GM21390 (cell line): ENCODE measurements around the gene HSPBAP1.
"Not testable (repeated sequence)": the region's sequence is repeated elsewhere in the genome, so short reads cannot be mapped to it uniquely, and the experiment has no call there.

Experiments used
- ATAC-seq: cut with Tn5 transposase; IDR thresholded peaks from one replicate; pipeline ENCODE4 v1.9.1; 2021; ENCODE audit not compliant: unreplicated experiment

The HSPBAP1 gene

DNA sequence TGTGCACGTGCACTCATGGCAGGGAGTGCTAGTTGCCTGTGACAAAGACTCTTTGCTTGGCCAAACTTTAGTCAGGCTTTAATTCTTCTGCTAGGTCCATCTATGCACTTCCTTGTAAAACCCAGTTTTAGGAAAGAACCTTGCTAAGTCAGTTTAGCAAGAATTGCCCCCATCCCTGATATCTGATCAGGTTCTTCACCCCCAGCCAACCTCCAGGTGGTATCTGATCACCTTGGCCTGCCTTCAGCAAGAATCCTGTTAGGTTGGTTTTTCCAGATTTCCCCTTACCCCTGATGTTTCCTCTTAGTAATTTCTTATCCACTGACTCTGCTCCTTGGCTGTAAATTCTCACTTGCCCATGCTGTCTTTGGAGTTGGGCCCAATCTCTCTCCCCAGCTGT, 8.4 kb downstream of the HSPBAP1 start:
- ATAC-seq = no peak

DNA sequence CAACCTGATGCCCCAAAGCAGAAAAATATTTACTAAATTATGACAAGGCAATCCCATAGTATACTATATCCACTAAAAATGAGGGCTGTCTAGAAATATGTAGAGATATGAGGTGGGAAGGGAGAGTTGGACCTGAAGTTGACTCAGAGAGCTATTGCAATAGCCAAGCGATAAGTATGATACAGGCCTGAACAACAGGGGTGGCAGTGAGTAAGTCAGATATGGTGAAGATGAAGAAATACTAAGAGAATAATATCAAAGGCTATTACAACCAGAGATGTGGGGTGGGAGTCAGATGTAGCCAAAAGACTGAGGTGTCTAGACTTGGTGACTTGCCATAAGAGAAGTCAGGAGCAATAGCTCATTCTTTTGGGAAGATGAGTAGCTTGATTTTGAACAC, 9.2 kb downstream of the HSPBAP1 start:
- ATAC-seq = no peak

DNA sequence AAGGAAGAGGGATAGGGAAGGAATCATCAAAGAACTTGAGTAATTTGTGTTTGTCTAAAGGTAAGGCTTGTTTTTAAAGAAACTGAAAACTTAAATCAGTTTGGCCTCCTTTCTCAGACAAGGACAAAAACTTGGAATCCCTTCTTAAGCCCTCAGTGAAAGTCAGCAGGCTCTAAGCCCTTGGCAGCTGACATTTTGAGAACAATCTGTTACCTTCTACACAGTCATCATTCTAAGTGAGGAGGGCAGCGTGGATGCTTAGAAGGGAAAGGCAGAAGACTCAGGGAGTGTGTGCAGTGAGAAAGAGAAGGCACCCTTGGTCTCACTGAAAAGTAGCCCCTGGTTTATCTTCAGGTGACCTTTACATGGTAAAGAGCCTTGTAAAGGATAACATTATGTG, 10.8 kb downstream of the HSPBAP1 start:
- no peak for ATAC-seq

DNA sequence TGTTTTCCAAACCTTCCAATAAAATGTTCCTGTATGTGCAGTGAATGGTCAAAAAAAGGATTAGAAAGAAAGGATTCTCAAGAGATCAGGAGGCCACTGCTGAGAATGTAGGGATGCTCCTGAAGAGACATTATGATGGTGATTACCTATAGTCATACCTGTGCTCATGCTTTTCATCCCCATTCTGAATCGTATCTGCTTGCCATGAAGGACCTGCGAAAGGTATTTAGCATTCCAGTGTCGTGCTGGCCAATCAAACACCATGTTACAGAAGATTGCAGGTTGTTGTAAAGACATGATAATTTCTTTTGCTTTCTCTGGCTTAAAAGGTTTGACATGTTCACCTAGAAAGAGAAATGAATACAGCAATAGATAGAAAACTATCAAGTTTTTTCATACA, 16.1 kb downstream of the HSPBAP1 start:
- no peak for ATAC-seq

DNA sequence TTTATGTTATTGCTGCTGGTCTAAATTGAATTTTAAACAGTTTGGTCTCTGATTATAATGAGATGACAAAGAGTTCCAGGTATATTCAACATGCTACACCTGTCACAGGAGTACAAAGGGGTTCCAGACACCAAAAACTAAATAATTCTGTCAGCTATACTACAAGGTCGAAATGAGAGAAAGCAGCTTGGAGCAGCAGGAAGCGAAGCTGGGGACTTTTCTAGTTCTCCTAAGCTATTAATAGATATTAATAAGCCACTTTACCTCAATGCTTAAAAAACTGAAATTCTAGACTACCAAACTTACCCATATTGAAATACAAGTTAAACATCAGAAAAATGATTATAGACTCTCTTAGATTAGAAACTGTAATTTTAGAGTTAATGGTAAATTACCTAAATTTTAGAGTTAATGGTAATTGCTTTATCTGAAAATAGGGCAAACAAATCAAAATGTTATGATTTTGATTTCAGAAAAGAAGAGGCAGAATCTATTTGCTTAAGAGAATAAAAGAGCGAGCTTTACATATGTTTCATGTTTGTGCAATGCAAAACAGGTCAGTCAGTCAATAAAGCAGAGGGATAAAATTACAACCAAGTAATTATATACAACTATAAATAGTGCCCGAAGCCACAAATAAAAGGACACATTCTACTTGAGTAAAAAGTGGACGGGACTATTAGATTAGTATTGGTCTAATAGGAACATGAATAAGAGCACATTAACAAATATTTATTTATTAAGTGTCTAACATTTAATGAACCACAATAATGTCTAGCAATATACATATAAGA, 16.8 kb downstream of the HSPBAP1 start:
- ATAC-seq = no peak

DNA sequence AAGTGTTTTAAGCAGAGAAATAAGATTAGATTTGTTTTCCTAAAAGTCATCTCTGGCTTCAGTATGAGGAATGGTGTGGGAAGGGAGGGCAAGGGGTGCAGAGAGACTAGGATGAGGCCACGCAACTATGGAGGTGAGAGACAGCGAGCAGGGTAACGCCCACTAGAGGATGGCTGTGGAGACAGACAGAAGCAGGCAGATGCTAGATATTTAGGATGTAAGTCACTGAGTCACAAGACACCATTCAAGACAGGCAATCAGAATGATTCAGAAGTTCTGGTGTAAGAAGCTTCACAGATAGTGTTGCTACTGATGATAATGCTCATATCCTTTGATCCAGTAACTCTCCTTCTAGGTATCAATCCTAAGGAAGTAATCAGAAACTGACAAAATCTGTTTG, 19.1 kb downstream of the HSPBAP1 start:
- no peak for ATAC-seq

DNA sequence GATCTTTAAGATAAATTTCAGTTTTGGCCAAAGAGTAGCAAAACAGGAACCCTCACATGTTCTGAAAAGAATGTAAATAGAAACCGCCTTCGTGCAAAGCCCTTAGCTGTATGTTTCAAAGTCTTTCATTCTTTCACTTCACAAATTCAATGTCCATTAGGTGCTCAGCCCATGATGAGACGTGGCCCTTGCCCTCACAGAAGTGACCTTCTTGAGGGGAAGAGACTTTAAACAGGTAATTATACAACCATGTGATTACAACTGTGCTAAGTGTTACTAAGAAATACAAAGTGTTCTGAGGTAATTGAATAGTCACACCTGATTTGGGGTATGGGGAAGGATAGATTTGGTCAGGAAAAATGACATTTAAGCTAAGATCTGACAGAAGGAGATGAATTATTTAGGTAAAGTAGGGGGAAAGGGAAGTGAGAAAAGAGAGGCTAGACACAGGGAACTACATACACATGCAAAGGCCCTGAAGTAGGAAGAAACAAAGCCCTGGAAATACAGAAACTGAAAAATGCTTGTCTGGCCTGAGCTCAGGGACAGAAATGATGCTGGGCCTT, 19.6 kb downstream of the HSPBAP1 start:
- ATAC-seq = peak; percentile 51

DNA sequence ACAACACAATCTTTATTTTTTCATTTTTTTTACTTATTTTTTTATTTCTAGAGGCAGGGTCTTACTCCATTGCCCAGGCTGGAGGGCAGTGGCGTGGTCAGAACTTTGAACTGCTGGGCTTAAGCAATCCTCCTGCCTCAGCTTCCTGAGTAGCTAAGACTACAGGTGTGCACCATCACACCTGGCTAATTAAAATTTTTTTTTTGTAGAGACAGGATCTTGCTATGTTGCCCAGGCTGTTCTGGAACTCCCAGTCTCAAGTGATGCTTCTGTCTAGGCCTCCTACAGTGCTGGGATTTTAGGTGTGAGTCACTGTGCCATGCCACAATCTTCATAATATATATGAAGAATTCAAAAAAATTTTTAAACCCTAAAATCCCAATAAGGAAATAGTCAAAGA, 20.8 kb downstream of the HSPBAP1 start:
- ATAC-seq = no peak

DNA sequence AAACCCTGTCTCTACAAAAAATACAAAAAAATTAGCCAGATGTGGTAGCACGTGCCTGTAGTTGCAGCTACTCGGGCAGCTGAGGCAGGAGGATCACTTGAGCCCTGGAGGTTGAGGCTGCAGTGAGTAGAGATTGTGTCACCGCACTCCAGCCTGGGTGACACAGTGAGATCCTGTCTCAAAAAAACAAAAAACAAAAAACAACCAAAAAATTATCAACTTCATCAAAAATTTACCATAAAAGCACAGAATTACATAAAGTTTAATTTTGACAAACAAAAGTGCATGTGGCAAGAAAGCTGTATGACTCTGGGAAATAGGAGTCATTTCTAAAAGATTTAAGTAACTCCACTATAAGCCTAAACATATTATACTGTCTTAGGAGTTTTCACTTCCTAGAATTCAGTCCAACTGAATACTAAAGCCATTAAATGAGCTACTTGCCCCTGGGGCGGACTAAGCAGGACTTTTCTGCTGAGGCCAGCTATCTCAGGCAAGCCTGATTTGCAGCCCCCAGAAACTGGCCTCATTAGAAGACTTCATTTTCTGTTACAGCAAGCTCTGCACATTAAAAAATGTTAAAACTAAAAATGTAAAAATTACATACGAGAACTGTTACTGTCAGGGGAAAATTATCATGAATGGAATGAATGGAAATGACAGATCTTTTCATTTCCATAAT, 23.0 kb downstream of the HSPBAP1 start:
- no peak for ATAC-seq

DNA sequence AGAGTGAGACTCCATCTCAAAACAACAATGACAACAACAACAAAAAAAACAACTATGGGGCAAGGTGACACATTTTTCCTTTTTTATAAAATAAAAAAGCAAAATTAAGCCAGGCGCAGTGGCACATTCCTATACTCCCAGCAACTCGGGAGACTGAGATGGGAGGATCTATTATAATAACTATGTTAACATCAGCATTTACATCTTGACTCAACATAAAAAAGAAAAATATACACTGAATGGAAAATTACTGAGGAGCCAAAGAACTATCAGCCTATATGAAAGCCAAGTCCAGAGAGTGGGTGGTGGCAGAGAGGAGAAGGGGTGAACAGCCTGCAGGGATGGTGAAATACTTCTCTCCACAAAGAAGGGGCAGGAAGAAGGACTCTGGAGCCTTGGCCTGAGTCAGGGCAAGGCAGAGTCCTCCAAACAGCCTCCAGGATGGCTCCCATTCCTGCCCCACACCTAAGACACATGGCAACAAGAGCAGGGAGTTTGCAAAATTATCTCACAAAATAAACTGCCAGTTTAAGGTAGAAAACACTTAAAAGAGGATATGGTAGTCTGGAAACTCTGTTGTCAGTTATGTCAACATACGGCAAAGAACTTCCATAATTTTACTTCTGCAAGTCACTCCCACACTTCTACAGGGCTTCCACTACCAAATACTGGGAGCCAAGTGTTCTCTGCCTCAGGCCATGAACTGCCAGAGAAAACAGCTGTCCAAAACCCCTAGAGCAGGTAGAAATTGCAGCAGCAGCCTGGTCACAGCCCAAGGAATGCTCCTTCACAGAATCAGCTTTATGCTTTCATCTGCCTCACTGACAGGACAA, 25.9 kb downstream of the HSPBAP1 start:
- ATAC-seq = no peak

DNA sequence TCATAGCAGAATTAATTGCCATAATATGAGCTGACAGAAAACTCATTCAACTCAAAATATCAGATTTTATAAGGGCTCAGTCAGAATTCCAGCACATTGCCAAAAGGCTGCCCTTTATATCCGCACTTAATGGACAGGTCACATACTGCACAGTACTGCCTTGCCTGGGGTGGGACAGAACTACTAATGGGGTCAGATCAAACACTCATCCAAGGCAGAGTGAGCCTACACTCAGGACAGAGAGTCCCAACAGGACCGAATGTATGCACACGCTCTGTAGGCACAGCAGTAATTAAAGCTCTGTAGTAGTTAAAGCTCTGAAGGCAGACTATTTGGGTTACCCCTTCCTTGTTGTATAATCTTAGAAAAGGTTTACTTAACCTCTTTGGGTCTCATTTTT, 27.2 kb downstream of the HSPBAP1 start:
- ATAC-seq = no peak

DNA sequence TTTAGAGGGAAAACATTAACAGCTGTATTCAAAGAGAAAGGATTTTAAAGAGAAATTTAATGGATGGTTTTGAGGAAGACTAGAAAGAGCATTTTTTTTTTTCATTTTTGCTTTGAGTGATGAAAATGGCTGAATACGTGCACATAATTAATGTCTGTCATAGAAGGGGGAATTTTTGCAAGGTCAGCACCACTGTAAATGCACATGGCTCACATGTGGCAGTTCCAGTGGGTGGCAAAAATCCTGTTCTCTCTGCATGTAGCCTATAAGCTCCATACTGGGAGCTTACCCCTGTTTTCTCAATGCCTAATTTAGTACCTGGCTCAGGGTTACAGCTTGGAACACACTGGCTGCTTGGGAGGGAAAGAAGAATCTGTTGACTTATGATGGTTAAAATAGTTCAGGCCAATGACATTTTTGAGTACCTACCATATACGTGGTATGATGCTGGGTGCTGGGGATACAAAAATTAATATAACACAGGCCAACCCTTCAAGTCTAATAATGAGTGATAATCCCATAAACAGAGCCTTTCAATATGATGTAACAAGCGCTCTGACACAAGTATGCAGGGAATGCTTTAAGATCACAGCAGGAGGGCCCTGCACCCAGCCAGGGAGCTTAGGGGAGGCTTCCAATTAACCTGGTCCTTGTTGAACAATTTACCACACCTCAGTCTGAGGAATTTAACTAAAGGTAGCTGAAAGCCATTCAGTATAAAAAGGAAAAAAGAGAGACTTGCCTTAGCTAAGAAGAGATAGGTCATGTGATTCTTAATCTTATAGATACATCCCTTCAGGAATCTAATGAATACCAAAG, 33.0 kb downstream of the HSPBAP1 start:
- ATAC-seq = no peak

DNA sequence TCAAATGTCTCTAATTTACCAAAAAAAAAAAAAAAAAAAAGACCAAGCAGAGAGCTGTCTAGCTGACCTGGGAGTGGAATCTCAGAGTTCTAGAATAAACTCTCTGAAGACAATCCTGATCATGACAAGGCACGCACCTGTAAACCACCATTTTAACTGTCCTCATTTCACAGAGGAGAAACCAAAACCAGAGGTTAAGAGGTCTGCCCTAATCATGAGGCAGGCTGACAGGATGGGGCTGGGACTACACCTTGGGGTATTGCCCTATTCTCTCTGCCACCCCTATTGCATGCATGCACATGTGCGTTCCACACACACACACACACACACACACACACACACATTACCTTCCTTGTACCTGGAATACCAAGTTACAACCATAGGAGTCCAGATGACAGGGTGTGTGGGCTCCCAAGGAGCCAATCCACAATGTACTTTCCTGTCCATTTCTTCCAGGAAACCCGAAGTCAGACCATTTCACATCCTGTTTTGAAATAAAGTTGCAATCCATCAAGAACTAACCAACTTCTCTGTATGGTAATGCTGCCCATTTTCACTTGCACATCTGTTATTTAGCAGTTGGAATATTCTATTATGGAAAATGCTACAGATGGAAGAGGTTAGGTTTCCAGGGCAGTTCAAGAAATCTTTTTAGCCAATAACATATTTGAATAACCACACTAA, 34.6 kb downstream of the HSPBAP1 start:
- no peak for ATAC-seq

DNA sequence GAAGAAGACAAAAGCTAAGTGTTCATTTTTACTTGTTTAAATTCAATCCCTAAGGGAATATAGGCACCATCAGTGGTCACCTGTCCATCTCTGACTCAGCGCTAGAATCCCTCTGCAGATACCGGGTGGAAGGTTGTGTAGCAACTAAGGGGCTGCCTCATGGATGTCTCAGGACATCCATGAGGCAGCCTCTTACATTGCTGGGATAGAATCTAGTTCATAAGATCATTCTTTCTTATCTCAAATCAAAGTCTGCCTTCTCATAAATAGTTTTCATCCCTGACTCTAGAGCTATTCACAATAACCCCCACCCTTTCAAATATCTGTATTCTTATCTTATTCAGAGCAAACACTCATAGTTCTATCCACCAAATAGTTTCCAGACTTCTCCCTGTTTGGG, 38.1 kb downstream of the HSPBAP1 start:
- no peak for ATAC-seq

DNA sequence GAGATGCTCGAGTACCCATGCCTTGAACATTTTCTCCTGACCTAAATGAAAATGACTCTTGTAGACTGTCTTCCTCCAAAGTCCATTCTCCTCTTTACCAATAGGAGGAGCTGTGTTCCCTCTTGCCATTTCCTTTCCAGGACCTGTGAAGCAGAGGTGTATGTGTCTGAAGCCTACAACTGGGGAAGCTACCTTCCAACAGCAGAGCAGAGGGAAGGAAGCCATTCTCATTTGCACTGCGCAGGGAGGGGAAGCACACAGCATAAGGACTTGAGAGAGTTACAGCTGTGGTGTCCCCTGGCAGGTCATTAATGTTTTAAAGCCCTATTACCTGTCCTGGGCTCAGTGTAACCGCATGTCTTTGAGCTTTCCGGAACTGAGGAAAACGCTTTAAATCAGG, 38.7 kb downstream of the HSPBAP1 start:
- ATAC-seq = peak; percentile 55

DNA sequence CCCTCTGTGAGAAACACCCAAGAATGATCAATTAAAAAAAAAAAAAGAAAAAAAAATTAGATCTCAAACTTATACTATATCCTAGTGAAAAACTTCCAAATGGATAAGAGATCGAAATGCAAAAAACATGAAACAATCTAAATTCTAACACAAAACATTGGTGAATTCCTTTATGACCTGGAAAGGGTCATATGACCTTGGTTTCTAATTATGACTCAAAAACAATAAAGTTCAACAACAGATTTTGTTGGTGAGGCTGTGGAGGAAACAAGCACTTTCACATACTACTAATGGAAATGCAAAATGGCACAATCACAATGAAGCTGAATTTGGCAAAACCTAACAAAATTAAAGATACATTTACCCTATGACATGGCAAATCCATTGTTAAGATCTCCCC, 45.3 kb downstream of the HSPBAP1 start:
- no peak for ATAC-seq

DNA sequence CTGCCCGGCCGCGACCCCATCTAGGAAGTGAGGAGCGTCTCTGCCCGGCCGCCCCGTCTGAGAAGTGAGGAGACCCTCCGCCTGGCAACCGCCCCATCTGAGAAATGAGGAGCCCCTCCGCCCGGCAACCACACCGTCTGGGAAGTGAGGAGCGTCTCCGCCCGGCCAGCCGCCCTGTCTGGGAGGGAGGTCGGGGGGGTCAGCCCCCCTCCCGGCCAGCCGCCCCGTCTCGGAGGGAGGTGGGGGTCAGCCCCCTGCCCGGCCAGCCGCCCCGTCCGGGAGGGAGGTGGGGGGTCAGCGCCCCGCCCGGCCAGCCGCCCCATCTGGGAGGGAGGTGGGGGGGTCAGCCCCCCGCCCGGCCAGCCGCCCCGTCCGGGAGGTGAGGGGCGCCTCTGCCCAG, 46.3 kb downstream of the HSPBAP1 start:
- ATAC-seq = not testable (repeated sequence)

DNA sequence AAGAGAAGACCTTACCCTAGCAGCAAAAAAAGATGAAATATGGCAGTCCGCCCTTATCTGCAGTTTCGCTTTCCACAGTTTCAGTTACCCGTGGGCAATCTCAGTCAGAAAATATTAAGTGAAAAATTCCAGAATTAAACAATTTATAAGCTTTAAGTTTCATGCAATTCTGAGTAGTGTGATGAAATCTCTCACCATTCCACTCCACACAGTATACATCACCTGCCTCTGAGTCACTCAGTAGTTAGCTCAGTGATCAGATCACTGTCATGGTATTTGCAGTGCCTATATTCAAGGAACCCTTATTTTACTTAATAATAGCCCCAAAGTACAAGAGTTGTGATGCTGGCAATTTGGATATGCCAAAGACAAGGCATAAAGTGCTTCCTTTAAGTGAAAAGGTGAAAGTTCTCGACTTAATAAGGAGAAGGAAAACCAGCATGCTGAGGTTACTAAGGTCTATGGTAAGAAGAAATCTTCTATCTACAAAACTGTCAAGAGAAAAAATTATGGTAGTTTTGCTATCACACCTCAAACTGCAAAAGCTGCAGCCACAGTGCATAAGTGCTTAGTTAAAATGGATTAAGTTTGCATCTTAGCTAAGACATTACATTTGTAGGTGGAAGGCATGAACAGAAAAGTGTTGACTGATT, 48.1 kb downstream of the HSPBAP1 start:
- ATAC-seq = no peak

DNA sequence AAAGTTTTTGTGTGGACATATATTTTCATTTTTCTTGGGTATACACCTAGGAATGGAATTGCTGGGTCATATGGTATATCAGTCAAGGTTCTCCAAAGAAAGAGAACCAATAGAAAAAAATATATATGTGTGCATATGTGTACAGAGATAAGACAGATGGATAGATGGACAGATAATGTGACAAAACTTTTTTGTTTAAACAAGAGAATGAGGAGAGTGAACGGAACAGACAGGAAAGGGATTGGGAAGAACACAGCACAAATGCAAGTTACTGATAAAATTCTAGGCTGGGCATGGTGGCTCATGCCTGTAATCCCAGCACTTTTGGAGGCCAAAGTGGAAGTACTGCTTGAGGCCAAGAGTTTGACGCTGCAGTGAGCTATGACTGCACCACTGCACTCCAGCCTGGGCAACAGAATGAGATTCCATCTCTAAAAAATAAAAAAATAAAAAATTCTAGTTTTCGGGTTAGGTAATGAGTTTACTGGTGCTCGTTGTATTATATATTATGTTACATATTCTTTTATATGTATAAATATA, 50.0 kb downstream of the HSPBAP1 start:
- ATAC-seq = no peak
